Measurements from ENCODE around the gene FADS6. TPM values are rescaled to one million over a fixed set of nuclear protein-coding genes. Genes with fewer than 3 reads are reported as not detected.

The FADS6 gene
- total RNA-seq, 1 experiment from 2014 or later: not detected

DNA sequence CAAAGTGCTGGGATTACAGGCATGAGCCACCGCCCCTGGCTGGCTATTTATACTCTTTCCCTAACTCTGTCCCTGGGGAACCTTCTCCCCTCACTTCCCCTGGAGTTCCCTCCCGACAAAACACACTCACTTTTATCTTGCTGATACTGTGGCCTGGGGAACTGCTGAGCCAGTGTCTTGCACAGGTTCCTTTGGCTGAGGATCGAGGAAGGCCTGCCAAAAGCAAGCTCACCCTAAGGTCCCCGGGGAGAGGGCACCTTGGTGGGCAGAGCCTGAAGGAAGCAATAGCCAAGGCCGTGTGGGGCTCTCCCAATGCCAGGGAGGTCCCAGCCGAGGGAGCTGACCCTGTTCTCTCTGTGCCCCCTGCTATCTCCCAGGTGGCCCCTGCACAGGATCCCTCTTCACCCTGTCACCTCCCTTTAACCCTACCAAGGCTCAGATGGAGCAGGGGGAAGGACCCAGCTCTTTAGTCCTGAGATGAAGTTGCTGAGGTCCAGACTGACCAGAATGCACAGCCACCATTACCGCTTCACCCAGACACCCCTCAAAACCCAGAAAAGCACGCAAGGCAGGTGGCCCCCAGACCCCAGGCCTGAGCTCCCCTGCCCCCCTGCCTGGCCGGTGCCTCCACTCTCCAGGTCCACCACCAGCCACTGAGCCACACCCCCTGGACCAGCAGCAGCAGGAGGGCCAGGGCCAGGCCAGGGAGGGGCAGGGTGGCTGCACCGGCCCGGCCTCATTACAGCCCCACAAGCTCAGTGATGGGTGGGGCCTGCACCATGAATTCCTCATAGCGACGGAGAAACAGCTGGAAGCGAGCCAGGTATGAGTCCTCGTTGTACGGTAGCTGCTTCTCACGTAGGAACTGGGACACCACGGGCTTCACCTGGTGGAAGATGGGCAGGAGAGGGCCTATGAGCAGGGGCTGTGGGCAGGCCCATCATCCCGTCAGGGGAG lies 15.6 kb downstream of the FADS6 start:
- no peak overlapping the region for H3K27ac Mint-ChIP-seq (ENCODE audit: unreplicated experiment)
- H3K4me3 Mint-ChIP-seq (ENCODE audit: low read depth, unreplicated experiment): no peak overlapping the region
- intact Hi-C loops (cut with micrococcal nuclease; ENCODE audit: unreplicated experiment): no loop called here
- TF ChIP-seq, protein P1, sequence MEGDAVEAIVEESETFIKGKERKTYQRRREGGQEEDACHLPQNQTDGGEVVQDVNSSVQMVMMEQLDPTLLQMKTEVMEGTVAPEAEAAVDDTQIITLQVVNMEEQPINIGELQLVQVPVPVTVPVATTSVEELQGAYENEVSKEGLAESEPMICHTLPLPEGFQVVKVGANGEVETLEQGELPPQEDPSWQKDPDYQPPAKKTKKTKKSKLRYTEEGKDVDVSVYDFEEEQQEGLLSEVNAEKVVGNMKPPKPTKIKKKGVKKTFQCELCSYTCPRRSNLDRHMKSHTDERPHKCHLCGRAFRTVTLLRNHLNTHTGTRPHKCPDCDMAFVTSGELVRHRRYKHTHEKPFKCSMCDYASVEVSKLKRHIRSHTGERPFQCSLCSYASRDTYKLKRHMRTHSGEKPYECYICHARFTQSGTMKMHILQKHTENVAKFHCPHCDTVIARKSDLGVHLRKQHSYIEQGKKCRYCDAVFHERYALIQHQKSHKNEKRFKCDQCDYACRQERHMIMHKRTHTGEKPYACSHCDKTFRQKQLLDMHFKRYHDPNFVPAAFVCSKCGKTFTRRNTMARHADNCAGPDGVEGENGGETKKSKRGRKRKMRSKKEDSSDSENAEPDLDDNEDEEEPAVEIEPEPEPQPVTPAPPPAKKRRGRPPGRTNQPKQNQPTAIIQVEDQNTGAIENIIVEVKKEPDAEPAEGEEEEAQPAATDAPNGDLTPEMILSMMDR (IDR thresholded peaks at IDR 0.05; ENCODE audit: unreplicated experiment): no peak
- peak; percentile 81 for DNase-seq
- H3K36me3 Mint-ChIP-seq (ENCODE audit: insufficient read depth, unreplicated experiment): peaks cover 12% of the 10 kb centered on the region
- BruUV-seq (replicated peaks): no TSS peak
- peaks cover 31% of the 10 kb centered on the region for H3K4me1 Mint-ChIP-seq (ENCODE audit: low read depth, unreplicated experiment)
- H3K27me3 Mint-ChIP-seq (ENCODE audit: unreplicated experiment): peaks cover 20% of the 10 kb centered on the region
- CTCF ChIA-PET: interaction anchor here (0.5 to 0.9 kb wide), 4 partner anchors 16 to 215 kb away, joined by 3 read pairs; no protein-coding TSS in a partner anchor
- H3K9me3 Mint-ChIP-seq (ENCODE audit: low read depth, unreplicated experiment): no peaks in the 10 kb centered on the region

DNA sequence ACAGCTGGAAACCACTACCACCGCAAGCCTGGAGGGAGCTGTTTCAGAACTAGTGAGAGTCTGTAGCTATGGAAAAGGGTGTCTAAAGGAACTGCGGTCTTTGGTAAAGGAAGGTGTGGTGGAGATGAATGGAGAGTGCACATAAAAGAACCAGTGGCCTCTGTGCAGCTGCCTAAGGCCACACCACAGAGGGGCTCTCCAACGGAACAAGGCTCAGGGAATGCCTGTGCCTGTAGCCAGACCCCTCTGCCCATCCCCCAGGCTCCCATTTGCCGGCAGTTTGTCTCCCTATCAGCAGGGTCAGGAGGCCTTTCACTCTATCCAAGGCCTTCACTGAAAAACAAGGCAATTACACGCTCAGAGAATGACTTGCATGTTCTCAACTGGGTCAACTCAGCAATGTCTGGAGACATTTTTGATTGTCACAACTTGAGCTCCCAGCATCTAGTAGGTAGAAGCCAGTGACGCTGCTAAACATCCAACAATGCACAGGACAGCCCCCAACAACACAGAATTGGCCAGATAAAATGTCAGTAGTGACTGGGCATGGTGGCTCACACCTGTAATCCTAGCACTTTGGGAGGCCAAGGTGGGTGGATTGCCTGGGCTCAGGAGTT lies 17.3 kb downstream of the FADS6 start:
- Mint-ChIP-seq H3K9me3 (ENCODE audit: low read depth, unreplicated experiment) (no peaks in the 10 kb centered on the region), H3K27ac (ENCODE audit: unreplicated experiment) (no peak overlapping the region), H3K4me3 (ENCODE audit: low read depth, unreplicated experiment) (no peak overlapping the region), H3K27me3 (ENCODE audit: unreplicated experiment) (peaks cover 2% of the 10 kb centered on the region), H3K4me1 (ENCODE audit: low read depth, unreplicated experiment) (peaks cover 46% of the 10 kb centered on the region), H3K36me3 (ENCODE audit: insufficient read depth, unreplicated experiment) (peaks cover 23% of the 10 kb centered on the region)
- no TSS peak for BruUV-seq (replicated peaks)
- CTCF ChIA-PET: no interaction called here
- intact Hi-C loops (cut with micrococcal nuclease; ENCODE audit: unreplicated experiment): no loop called here
- TF ChIP-seq, protein P1 (IDR thresholded peaks at IDR 0.05; ENCODE audit: unreplicated experiment): no peak
- no peak for DNase-seq

DNA sequence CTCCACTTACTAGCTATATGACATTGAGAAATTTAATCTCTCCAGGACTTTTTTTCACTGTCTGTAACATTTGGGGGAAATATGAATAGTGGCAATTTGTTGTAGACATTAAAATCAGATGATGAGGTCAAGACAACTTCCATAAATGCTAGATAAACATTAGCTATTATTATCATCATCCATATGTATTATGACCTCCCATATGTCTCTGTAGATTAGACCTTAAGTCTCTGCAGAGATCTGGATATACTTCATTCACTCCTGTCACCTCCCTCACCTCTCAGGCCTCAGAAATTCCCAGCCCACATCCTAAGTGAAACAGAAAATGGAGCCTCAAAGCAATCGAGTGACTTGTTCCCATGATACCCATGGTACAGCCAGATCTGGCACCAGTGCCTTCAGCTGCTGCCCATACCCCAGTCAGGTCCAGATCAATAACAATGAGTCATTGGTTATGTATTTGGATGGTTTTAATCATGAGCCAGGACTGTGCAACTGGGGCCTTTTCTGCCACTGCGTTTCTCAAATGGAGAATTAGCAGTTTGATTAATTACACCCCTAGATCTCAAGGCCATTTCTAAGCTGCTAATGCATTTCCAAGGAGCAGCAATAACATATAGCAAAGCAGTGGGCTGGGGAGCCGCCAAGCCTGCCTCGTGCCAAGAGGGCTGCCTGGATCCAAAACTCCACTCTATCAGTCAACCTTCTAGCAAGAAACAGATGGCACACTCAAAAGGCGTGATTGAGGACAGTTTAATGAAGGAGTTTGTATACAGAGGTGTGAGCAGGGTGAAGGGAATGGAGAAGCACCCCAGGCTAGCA lies 18.1 kb downstream of the FADS6 start:
- Mint-ChIP-seq H3K27ac (ENCODE audit: unreplicated experiment) (no peak overlapping the region), H3K36me3 (ENCODE audit: insufficient read depth, unreplicated experiment) (peaks cover 23% of the 10 kb centered on the region), H3K4me1 (ENCODE audit: low read depth, unreplicated experiment) (peaks cover 46% of the 10 kb centered on the region), H3K27me3 (ENCODE audit: unreplicated experiment) (no peaks in the 10 kb centered on the region), H3K4me3 (ENCODE audit: low read depth, unreplicated experiment) (no peak overlapping the region), H3K9me3 (ENCODE audit: low read depth, unreplicated experiment) (no peaks in the 10 kb centered on the region)
- TF ChIP-seq, protein P1 (IDR thresholded peaks at IDR 0.05; ENCODE audit: unreplicated experiment): no peak
- no TSS peak for BruUV-seq (replicated peaks)
- CTCF ChIA-PET: interaction anchor here (0.6 kb wide), 1 partner anchor 43 kb away, joined by 3 read pairs; no protein-coding TSS in a partner anchor
- intact Hi-C loops (cut with micrococcal nuclease; ENCODE audit: unreplicated experiment): no loop called here
- DNase-seq: peak; percentile 32

DNA sequence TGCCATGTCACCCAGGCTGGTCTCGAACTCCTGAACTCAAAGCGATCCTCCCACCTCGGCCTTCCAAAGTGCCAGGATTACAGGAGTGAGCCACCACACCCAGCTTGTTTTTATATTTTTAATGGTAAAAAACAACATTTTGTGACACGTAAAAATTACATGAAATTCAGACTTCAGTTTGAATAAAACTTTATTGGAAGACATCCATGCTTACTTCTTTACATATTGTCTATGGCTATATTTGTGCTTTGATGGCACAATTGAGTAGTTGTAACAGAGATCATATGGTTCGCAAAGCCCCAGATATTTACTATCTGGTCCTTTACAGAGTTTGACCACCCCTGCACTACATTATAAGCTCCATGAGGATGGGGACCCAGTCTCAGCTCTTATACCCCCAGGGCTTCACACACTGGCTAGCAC lies 18.8 kb downstream of the FADS6 start:
- Mint-ChIP-seq H3K4me3 (ENCODE audit: low read depth, unreplicated experiment) (no peak overlapping the region), H3K9me3 (ENCODE audit: low read depth, unreplicated experiment) (no peaks in the 10 kb centered on the region)
- CTCF ChIA-PET: interaction anchor here (0.6 kb wide), 1 partner anchor 44 kb away, joined by 3 read pairs; no protein-coding TSS in a partner anchor

More for the DNA sequence above, 18.8 kb downstream of the FADS6 start:
- Mint-ChIP-seq H3K4me1 (ENCODE audit: low read depth, unreplicated experiment) (peaks cover 41% of the 10 kb centered on the region), H3K27ac (ENCODE audit: unreplicated experiment) (no peak overlapping the region), H3K27me3 (ENCODE audit: unreplicated experiment) (no peaks in the 10 kb centered on the region), H3K36me3 (ENCODE audit: insufficient read depth, unreplicated experiment) (peaks cover 23% of the 10 kb centered on the region)
- intact Hi-C loops (cut with micrococcal nuclease; ENCODE audit: unreplicated experiment): no loop called here
- DNase-seq: no peak
- BruUV-seq (replicated peaks): no TSS peak
- TF ChIP-seq, protein P1 (IDR thresholded peaks at IDR 0.05; ENCODE audit: unreplicated experiment): no peak

Measured in Calu3 (cell line).